Ishikawa (cell line): ENCODE measurements around the gene TRAF7.

Experiments
- CEBPB ChIP-seq: IDR thresholded peaks from 2 replicates; pipeline ENCODE4 v1.6.1; 2012
- CREB1 ChIP-seq: IDR thresholded peaks from 2 replicates; pipeline ENCODE4 v1.6.1; 2012; ENCODE audit warnings: low read depth
- EGR1 ChIP-seq: IDR thresholded peaks from 2 replicates; pipeline ENCODE4 v1.6.1; 2012
- EP300 ChIP-seq: IDR thresholded peaks from 2 replicates; pipeline ENCODE4 v1.6.1; 2012; ENCODE audit warnings: borderline replicate concordance
- FOXM1 ChIP-seq: IDR thresholded peaks from 2 replicates; pipeline ENCODE4 v1.6.1; 2012; ENCODE audit warnings: low read depth, borderline replicate concordance
- MAX ChIP-seq: IDR thresholded peaks from 2 replicates; pipeline ENCODE4 v1.6.1; 2012
- NFIC ChIP-seq: IDR thresholded peaks from 2 replicates; pipeline ENCODE4 v1.6.1; 2012
- RAD21 ChIP-seq: IDR thresholded peaks from 2 replicates; pipeline ENCODE4 v1.6.1; 2012; ENCODE audit warnings: low read depth
- REST ChIP-seq: IDR thresholded peaks from 2 replicates; pipeline ENCODE4 v1.6.1; 2012; ENCODE audit warnings: low read depth, mild to moderate bottlenecking
- TAF1 ChIP-seq: IDR thresholded peaks from 2 replicates; pipeline ENCODE4 v1.6.1; 2012; ENCODE audit warnings: low read depth, mild to moderate bottlenecking
- TCF12 ChIP-seq: IDR thresholded peaks from 2 replicates; pipeline ENCODE4 v1.6.1; 2012; ENCODE audit warnings: low read depth
- TEAD4 ChIP-seq: IDR thresholded peaks from 2 replicates; pipeline ENCODE4 v1.6.1; 2012
- USF1 ChIP-seq: IDR thresholded peaks from 2 replicates; pipeline ENCODE4 v1.6.1; 2012
- YY1 ChIP-seq: IDR thresholded peaks from 2 replicates; pipeline ENCODE4 v1.6.1; 2012; ENCODE audit warnings: low read depth
- ZBTB7A ChIP-seq: IDR thresholded peaks from 2 replicates; pipeline ENCODE4 v1.6.1; 2012; ENCODE audit warnings: low read depth

The TRAF7 gene

GRCh38 chr16:2160915-2161551, 5.5 kb downstream of the TRAF7 start:
- TF ChIP-seq MAX (no peak), YY1 (no peak), EP300 (no peak), TEAD4 (no peak), USF1 (no peak), RAD21 (no peak), CREB1 (no peak), NFIC (no peak), FOXM1 (no peak)

GRCh38 chr16:2161911-2162310, 6.3 kb downstream of the TRAF7 start:
- no peak for TF ChIP-seq NFIC
- no peak for TF ChIP-seq TAF1
- no peak for TF ChIP-seq TCF12
- no peak for TF ChIP-seq MAX
- TF ChIP-seq CEBPB = no peak
- TF ChIP-seq USF1 = no peak
- no peak for TF ChIP-seq EGR1
- no peak for TF ChIP-seq TEAD4
- TF ChIP-seq YY1 = no peak
- TF ChIP-seq FOXM1 = no peak
- no peak for TF ChIP-seq RAD21
- TF ChIP-seq REST = no peak
- no peak for TF ChIP-seq EP300
- TF ChIP-seq CREB1 = no peak
- no peak for TF ChIP-seq ZBTB7A

GRCh38 chr16:2162676-2163118, 7.1 kb downstream of the TRAF7 start:
- TF ChIP-seq TCF12 = no peak
- TF ChIP-seq EGR1 = no peak
- TF ChIP-seq RAD21 = no peak
- TF ChIP-seq EP300 = no peak
- TF ChIP-seq CEBPB = no peak
- TF ChIP-seq MAX = peak; percentile 31; the same call in 1 of the 2 replicates
- TF ChIP-seq USF1 = 0 out of 2 replicates have a peak, but pooled peaks have one; percentile 15
- no peak for TF ChIP-seq FOXM1

GRCh38 chr16:2163211-2163881, 7.8 kb downstream of the TRAF7 start:
- no peak for TF ChIP-seq CEBPB
- TF ChIP-seq EP300 = no peak
- TF ChIP-seq REST = no peak
- TF ChIP-seq FOXM1 = no peak
- TF ChIP-seq YY1 = no peak
- no peak for TF ChIP-seq RAD21
- TF ChIP-seq USF1 = no peak; the same call in 1 of the 2 replicates
- no peak for TF ChIP-seq TEAD4
- TF ChIP-seq ZBTB7A = no peak
- TF ChIP-seq NFIC = no peak
- TF ChIP-seq TAF1 = no peak
- TF ChIP-seq CREB1 = no peak
- TF ChIP-seq EGR1 = no peak
- no peak for TF ChIP-seq MAX
- TF ChIP-seq TCF12 = no peak

- no peak for TF ChIP-seq RAD21
- TF ChIP-seq EP300 = no peak
Observed at GRCh38 chr16:2165861-2166260, 10.3 kb downstream of the TRAF7 start.
